Smooth muscle cell (in vitro differentiated cells): ENCODE results near the gene GANAB. TPM values are rescaled to one million over a fixed set of nuclear protein-coding genes. Genes with fewer than 3 reads are reported as not detected.

Experiments
- DNase-seq: peaks from one replicate; lab custom pipeline; 2025; ENCODE audit not compliant: unreplicated experiment; lab: John Stamatoyannopoulos, UW
- H2AFZ ChIP-seq: fragments of 200-600 bp; sonication (generic); 2 replicates; pipeline ENCODE4 v1.6.0; 2016; ENCODE audit warnings: antibody characterized with exemption, low read depth, mild to moderate bottlenecking
- H3F3A ChIP-seq: fragments of 200-600 bp; sonication (generic); 2 replicates; pipeline ENCODE4 v1.6.0; 2017; ENCODE audit warnings: antibody characterized with exemption, low read depth
- H3K27ac ChIP-seq: fragments of 200-600 bp; sonication (generic); 2 replicates; pipeline ENCODE4 v1.5.1; 2016; ENCODE audit warnings: low read depth, mild to moderate bottlenecking
- H3K27me3 ChIP-seq: fragments of 200-600 bp; sonication (generic); 2 replicates; pipeline ENCODE4 v1.6.1; 2016; ENCODE audit warnings: low read depth, mild to moderate bottlenecking
- H3K36me3 ChIP-seq: fragments of 200-600 bp; sonication (generic); 2 replicates; pipeline ENCODE4 v1.5.1; 2016; ENCODE audit warnings: low read depth
- H3K4me1 ChIP-seq: fragments of 200-600 bp; sonication (generic); 2 replicates; pipeline ENCODE4 v1.5.1; 2016; ENCODE audit warnings: low read depth
- H3K4me2 ChIP-seq: fragments of 200-600 bp; sonication (generic); 2 replicates; pipeline ENCODE4 v1.6.0; 2016; ENCODE audit warnings: mild to moderate bottlenecking
- H3K4me3 ChIP-seq: fragments of 200-600 bp; sonication (generic); 2 replicates; pipeline ENCODE4 v1.5.1; 2016; ENCODE audit warnings: mild to moderate bottlenecking
- H3K79me2 ChIP-seq: fragments of 200-600 bp; sonication (generic); 2 replicates; pipeline ENCODE4 v1.6.0; 2016; ENCODE audit warnings: low read depth, mild to moderate bottlenecking
- H3K9ac ChIP-seq: fragments of 200-600 bp; sonication (generic); 2 replicates; pipeline ENCODE4 v1.6.0; 2016; ENCODE audit warnings: low read depth
- H3K9me3 ChIP-seq: fragments of 200-600 bp; sonication (generic); replicated peaks from 2 replicates; pipeline ENCODE4 v1.5.1; 2016; ENCODE audit warnings: low read depth
- H4K20me1 ChIP-seq: fragments of 200-600 bp; sonication (generic); 2 replicates; pipeline ENCODE4 v1.6.0; 2016; ENCODE audit warnings: low read depth
- CTCF ChIP-seq: fragments of 200-600 bp; sonication (generic); IDR thresholded peaks from 2 replicates; pipeline ENCODE4 v1.5.1; 2017; ENCODE audit warnings: borderline replicate concordance, mild to moderate bottlenecking, antibody characterized with exemption; ENCODE audit not compliant: insufficient read depth, poor library complexity, severe bottlenecking
- WGBS: methylation state at CpG from one replicate; pipeline ENCODE4 v1.1.7; 2016; ENCODE audit warnings: low lambda C conversion rate; 5-methylcytosine and 5-hydroxymethylcytosine counted together
- polyA plus RNA-seq: library from polyadenylated mRNA; unstranded; fragments of >200 nt; fragmentation: Nextera tagmentation; extraction: Ambion mirVana; gene quantifications from 2 replicates; pipeline ENCODE4 v1.2.1, GENCODE V29; 2016
- total RNA-seq: library from RNA; depleted of rRNA; stranded (reverse); fragments of >200 nt; gene quantifications from 2 replicates; pipeline ENCODE4 v1.2.3, GENCODE V29; 2014

The GANAB gene
- total and polyA plus RNA-seq, 2 experiments from 2014 or later = 176 to 225 TPM

- H3K4me1 ChIP-seq = peaks cover 11% of the 10 kb centered on the region
- no peaks in the 10 kb centered on the region for H4K20me1 ChIP-seq
- H3K9me3 ChIP-seq = no peaks in the 10 kb centered on the region
- no peak for DNase-seq
- no peak for TF ChIP-seq CTCF
- H3K27ac ChIP-seq = no peak overlapping the region
- no peaks in the 10 kb centered on the region for H3K36me3 ChIP-seq
- no peaks in the 10 kb centered on the region for H3K27me3 ChIP-seq
- H3K79me2 ChIP-seq = peaks cover 8% of the 10 kb centered on the region
- H3K4me2 ChIP-seq = peak overlapping the region; percentile 82
- H3F3A ChIP-seq = peaks cover 12% of the 10 kb centered on the region
- whole genome bisulfite sequencing = 91% methylated on average over 15 of the region's 15 CpGs
- no peak overlapping the region for H3K4me3 ChIP-seq
- no peak overlapping the region for H3K9ac ChIP-seq
- no peak overlapping the region for H2AFZ ChIP-seq
These were observed 33.1 kb downstream of the GANAB start for GRCh38 chr11:62613291-62613778.

- H3K36me3 ChIP-seq = no peaks in the 10 kb centered on the region
- peak; percentile 91 for DNase-seq
- peak within 1 kb of the TSS; percentile 56 for H3K27ac ChIP-seq
- H3K9me3 ChIP-seq = no peaks in the 10 kb centered on the region
- peak within 1 kb of the TSS; percentile 78 for H3K4me3 ChIP-seq
- no peaks in the 10 kb centered on the region for H3K27me3 ChIP-seq
- H3K9ac ChIP-seq = peak within 1 kb of the TSS; percentile 79
- peaks cover 12% of the 10 kb centered on the region for H3F3A ChIP-seq
- peak within 1 kb of the TSS; percentile 82 for H3K4me2 ChIP-seq
- H2AFZ ChIP-seq = peak within 1 kb of the TSS; percentile 46
- H3K79me2 ChIP-seq = peaks cover 8% of the 10 kb centered on the region
- H3K4me1 ChIP-seq = peaks cover 11% of the 10 kb centered on the region
- peak; percentile 100 for TF ChIP-seq CTCF
- 8% methylated on average over 24 of the region's 91 CpGs for WGBS
- H4K20me1 ChIP-seq = no peaks in the 10 kb centered on the region
These were observed 33.8 kb downstream of the GANAB start, which contains the start of the genes EML3 and ROM1 for GRCh38 chr11:62612366-62613290. Gene EML3 (minus strand): TSS chr11:62612775. CDS start chr11:62612457, 318 bp downstream. Gene ROM1 (plus strand): TSS chr11:62613257. CDS start chr11:62613282, 25 bp downstream.

DNA sequence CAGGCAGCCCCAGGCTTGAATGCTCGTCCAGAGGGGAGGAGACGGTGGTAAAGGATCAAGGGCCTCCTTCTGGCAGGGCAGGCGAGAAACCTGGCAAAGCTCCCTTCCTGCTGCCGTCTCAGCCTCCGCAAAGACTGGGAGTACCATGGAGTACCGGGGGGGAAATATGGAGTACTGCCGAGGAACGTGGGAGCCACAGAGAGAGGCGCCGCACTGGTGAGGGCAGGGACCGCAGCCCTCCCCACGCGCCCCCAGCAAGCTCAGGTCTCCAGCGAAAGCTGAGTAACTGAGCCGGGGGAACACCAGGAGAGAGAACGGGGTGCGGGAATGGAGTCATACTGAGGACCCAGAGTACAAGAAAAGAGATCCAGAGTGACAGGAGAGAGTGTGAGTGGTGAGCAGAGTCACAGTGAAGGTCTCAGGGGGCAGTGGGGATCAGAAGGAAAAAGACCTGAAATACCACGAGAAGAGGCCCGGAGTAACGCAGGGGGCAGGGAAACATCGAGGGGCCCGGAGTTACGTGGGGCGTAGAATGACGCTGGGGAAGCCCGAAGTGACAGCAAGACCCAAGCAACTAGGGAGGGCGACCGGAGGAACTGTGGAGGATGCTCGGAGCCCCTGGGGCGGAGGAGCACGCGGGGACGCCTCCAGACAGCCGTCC lies 34.6 kb downstream of the GANAB start:
- Histone ChIP-seq H3K79me2 (peaks cover 8% of the 10 kb centered on the region), H3K4me2 (peak overlapping the region; percentile 82), H3K9ac (peak overlapping the region; percentile 79), H3F3A (peaks cover 12% of the 10 kb centered on the region), H4K20me1 (no peaks in the 10 kb centered on the region), H3K36me3 (no peaks in the 10 kb centered on the region), H2AFZ (peak overlapping the region; percentile 46), H3K9me3 (no peaks in the 10 kb centered on the region), H3K4me3 (peak overlapping the region; percentile 78), H3K27ac (peak overlapping the region; percentile 56), H3K4me1 (peaks cover 11% of the 10 kb centered on the region), H3K27me3 (no peaks in the 10 kb centered on the region)
- TF ChIP-seq CTCF = no peak
- no peak for DNase-seq
- 3% methylated on average over 26 of the region's 34 CpGs for WGBS
